GM12878 (cell line): ENCODE results near the gene LCLAT1. TPM values are rescaled to one million over a fixed set of nuclear protein-coding genes. Genes with fewer than 3 reads are reported as not detected.

ENCODE experiments used
- ATAC-seq: fragments of 200-7000 bp; cut with Tn5 transposase; 3 replicates; pipeline ENCODE4 v1.9.1; 2020; ENCODE audit warnings: mild to moderate bottlenecking, moderate library complexity
- BruUV-seq: library from RNA; stranded (reverse); fragments of 400-500 nt; replicated peaks from 2 replicates; lab custom pipeline; 2021; lab: Mats Ljungman, UMichigan
- CTCF ChIA-PET: fragments of 300-600 bp; sonication (Branson Sonifier 250); formaldehyde crosslinking; extraction: SDS; loops from one replicate; lab custom pipeline; 2021; ENCODE audit warnings: inconsistent platforms; lab: Yijun Ruan, JAX
- POLR2A ChIA-PET: fragments of 350-600 bp; formaldehyde crosslinking; extraction: SDS; loops from one replicate; lab custom pipeline; 2021; ENCODE audit warnings: inconsistent platforms; lab: Charles Lee
- RAD21 ChIA-PET: fragments of 300-600 bp; sonication (Branson Sonifier 250); formaldehyde crosslinking; loops from one replicate; lab custom pipeline; 2023; ENCODE audit warnings: antibody characterized with exemption; ENCODE audit not compliant: unreplicated experiment; lab: Charles Lee
- SMC1A ChIA-PET: fragments of 300-600 bp; sonication (Branson Sonifier 250); formaldehyde crosslinking; loops from one replicate; lab custom pipeline; 2023; ENCODE audit not compliant: unreplicated experiment, uncharacterized antibody; lab: Charles Lee
- DNase-seq: peaks from one replicate; pipeline ENCODE4 v3.0.0-alpha.2; 2011; ENCODE audit warnings: low read depth, low spot score
- FAIRE-seq: peaks from 3 replicates; lab custom pipeline; 2011; peaks lifted over from hg19 to GRCh38; lab: Jason Lieb, UNC
- H2AFZ ChIP-seq: 2 replicates; pipeline ENCODE4 v1.6.0; 2011; ENCODE audit warnings: low read depth, low read length, control low read depth; ENCODE audit not compliant: control insufficient read depth
- H3K27ac ChIP-seq: 2 replicates; pipeline ENCODE4 v1.5.1; 2011; ENCODE audit warnings: control low read depth; ENCODE audit not compliant: control insufficient read depth, insufficient read depth
- H3K27me3 ChIP-seq, 2 experiments: replicated peaks in 1 of 2; 2 replicates each; pipeline versions ENCODE4 v1.6.0 to v1.6.1; 2011; ENCODE audit warnings: low read length in 1 of 2; ENCODE audit not compliant: control insufficient read depth in 2 of 2, insufficient read depth in 2 of 2
- H3K36me3 ChIP-seq, 2 experiments: 2 replicates each; pipeline ENCODE4 v1.5.1; 2011; ENCODE audit warnings: low read length in 1 of 2; ENCODE audit not compliant: control insufficient read depth in 2 of 2, insufficient read depth in 2 of 2
- H3K4me1 ChIP-seq: 2 replicates; pipeline ENCODE4 v1.6.1; 2011; ENCODE audit warnings: mild to moderate bottlenecking, low read length, moderate library complexity, mixed read lengths; ENCODE audit not compliant: control insufficient read depth, insufficient read depth
- H3K4me2 ChIP-seq: 2 replicates; pipeline ENCODE4 v1.6.0; 2011; ENCODE audit warnings: control low read depth; ENCODE audit not compliant: control insufficient read depth, insufficient read depth
- H3K4me3 ChIP-seq: fragments of 200-600 bp; sonication (generic); 2 replicates; pipeline ENCODE4 v1.5.1; 2016
- H3K79me2 ChIP-seq: 2 replicates; pipeline ENCODE4 v1.6.0; 2011; ENCODE audit warnings: low read length; ENCODE audit not compliant: control insufficient read depth, insufficient read depth
- H3K9ac ChIP-seq: 2 replicates; pipeline ENCODE4 v1.8.0; 2011; ENCODE audit warnings: low read length, control low read depth, mixed read lengths; ENCODE audit not compliant: control insufficient read depth, insufficient read depth
- H3K9me3 ChIP-seq: replicated peaks from 3 replicates; pipeline ENCODE4 v1.5.1; 2011; ENCODE audit warnings: mild to moderate bottlenecking, low read length; ENCODE audit not compliant: control insufficient read depth, insufficient read depth
- H4K20me1 ChIP-seq: 2 replicates; pipeline ENCODE4 v1.6.0; 2011; ENCODE audit not compliant: control insufficient read depth, insufficient read depth
- EZH2 ChIP-seq: IDR thresholded peaks from 2 replicates; pipeline ENCODE4 v1.6.1; 2012; ENCODE audit warnings: low read depth, mild to moderate bottlenecking, control low read depth, inconsistent platforms, low read length, borderline replicate concordance; ENCODE audit not compliant: control insufficient read depth
- HDAC2 ChIP-seq: fragments of 200-600 bp; sonication (generic); IDR thresholded peaks from 2 replicates; pipeline ENCODE4 v1.6.1; 2017
- HDGF ChIP-seq: fragments of 450-650 bp; IDR thresholded peaks from 2 replicates; pipeline ENCODE4 v1.6.1; 2016; ENCODE audit warnings: antibody characterized with exemption
- MTA2 ChIP-seq: fragments of 450-650 bp; IDR thresholded peaks from 2 replicates; pipeline ENCODE4 v1.6.1; 2016; ENCODE audit warnings: low read depth, mild to moderate bottlenecking, moderate library complexity
- MYC ChIP-seq: IDR thresholded peaks from 2 replicates; pipeline ENCODE4 v1.6.1; 2011; ENCODE audit warnings: mild to moderate bottlenecking, low read length, moderate library complexity, inconsistent platforms; ENCODE audit not compliant: insufficient read depth, insufficient replicate concordance, insufficient read length, severe bottlenecking
- NFYB ChIP-seq: IDR thresholded peaks from 2 replicates; pipeline ENCODE4 v1.6.1; 2011; ENCODE audit warnings: low read depth, mild to moderate bottlenecking, low read length, improper control_type of control experiment, moderate library complexity; ENCODE audit not compliant: insufficient read depth
- NR2C1 ChIP-seq: fragments of 450-650 bp; IDR thresholded peaks from 2 replicates; pipeline ENCODE4 v1.6.1; 2017; ENCODE audit warnings: antibody characterized with exemption, mild to moderate bottlenecking, moderate library complexity
- PAX5 ChIP-seq: IDR thresholded peaks from 2 replicates; pipeline ENCODE4 v1.6.1; 2011; ENCODE audit warnings: low read depth, low read length, borderline replicate concordance
- RB1 ChIP-seq: fragments of 450-650 bp; formaldehyde crosslinking; IDR thresholded peaks from 2 replicates; pipeline ENCODE4 v1.6.1; 2017; ENCODE audit warnings: mild to moderate bottlenecking, borderline replicate concordance
- SMC3 ChIP-seq: IDR thresholded peaks from 2 replicates; pipeline ENCODE4 v1.6.1; 2011; ENCODE audit warnings: low read length, improper control_type of control experiment, borderline replicate concordance
- SREBF2 ChIP-seq: IDR thresholded peaks from 2 replicates; pipeline ENCODE4 v1.6.1; 2012; ENCODE audit warnings: mild to moderate bottlenecking, low read length
- WGBS: methylation state at CpG from one replicate; pipeline ENCODE4 v1.1.6; 2016; ENCODE audit warnings: low lambda C conversion rate; ENCODE audit not compliant: insufficient replicate concordance, insufficient coverage; ENCODE audit errors: missing lambda C conversion rate; 5-methylcytosine and 5-hydroxymethylcytosine counted together
- in situ Hi-C: fragments of 300-500 bp; cut with MboI; formaldehyde crosslinking; loops from 9 replicates; pipeline ENCODE4 v1.14.3; 2018; ENCODE audit warnings: mixed read lengths
- intact Hi-C: fragments of 100-400 bp; cut with micrococcal nuclease; formaldehyde crosslinking; loops from one replicate; pipeline ENCODE4 v1.14.2; 2022; ENCODE audit not compliant: unreplicated experiment
- polyA plus RNA-seq, 11 experiments: library from polyadenylated mRNA; depleted of rRNA in 4 of 11; unstranded in 6 of 11; stranded (reverse) in 5 of 11; fragments of >200 nt; fragmentation: Nextera tagmentation in 4 of 11; fragmentation: Illumina TruSeq in 1 of 11; extraction: Ambion mirVana in 4 of 11; extraction: Trizol in 1 of 11; gene quantifications; 1 replicate in 1 of 11; 2 replicates in 10 of 11; pipeline versions ENCODE4 v1.2.1 to v1.2.3, GENCODE V29; 2011 to 2016; ENCODE audit warnings: inconsistent platforms in 2 of 11, missing spikeins in 2 of 11, low read depth in 1 of 11
- total RNA-seq, 4 experiments: library from RNA; depleted of rRNA in 3 of 4; stranded (reverse); fragments of >200 nt in 3 of 4; fragmentation: Illumina TruSeq in 1 of 4; extraction: Trizol in 1 of 4; gene quantifications; 2 replicates each; pipeline versions ENCODE4 v1.2.1 to v1.2.3, GENCODE V29; 2013 to 2021
- TF ChIP-seq, protein P1 (sequence below): fragments of 450-650 bp; IDR thresholded peaks from 2 replicates; pipeline ENCODE4 v1.6.1; 2017; ENCODE audit warnings: mild to moderate bottlenecking, low read depth, inconsistent platforms; ENCODE audit not compliant: poor library complexity, severe bottlenecking
- TF ChIP-seq, protein P2 (sequence below): fragments of 450-650 bp; formaldehyde crosslinking; IDR thresholded peaks from 2 replicates; pipeline ENCODE4 v1.4.0; 2020; ENCODE audit warnings: mild to moderate bottlenecking, moderate library complexity
- TF ChIP-seq, protein P3 (sequence below): fragments of 450-650 bp; IDR thresholded peaks from 2 replicates; pipeline ENCODE4 v1.6.1; 2016; ENCODE audit warnings: mild to moderate bottlenecking, moderate library complexity, borderline replicate concordance

The LCLAT1 gene
- total and polyA plus RNA-seq, 10 of the 15 experiments (the other 5 are each of a cell fraction or from before 2014, with no cell fraction given): 8.1 to 33.0 (median 15.9) TPM

DNA sequence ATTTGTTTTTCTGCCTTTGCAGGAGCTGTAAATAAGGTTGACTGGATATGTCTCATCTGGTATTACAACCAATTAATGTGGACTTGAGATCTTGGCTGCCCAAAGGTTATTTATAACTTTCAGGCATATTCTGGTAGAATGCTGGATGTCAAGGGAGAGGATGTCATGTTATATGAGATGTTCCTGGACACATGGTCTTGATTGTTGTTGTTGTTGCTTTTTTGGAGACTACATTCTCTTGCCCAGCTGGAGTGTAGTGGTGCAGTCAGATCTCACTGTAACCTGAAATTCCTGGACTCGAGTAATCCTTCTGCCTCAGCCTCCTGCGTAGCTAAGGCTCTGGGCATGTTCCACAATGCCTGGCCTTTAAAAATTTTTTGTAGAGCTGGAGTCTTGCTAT lies 83.3 kb downstream of the LCLAT1 start:
- SMC1A ChIA-PET: interaction anchor here (0.6 to 1.3 kb wide), 3 partner anchors 13 to 322 kb away, joined by 3 to 5 read pairs (median 3); no protein-coding TSS in a partner anchor
- H3K27ac ChIP-seq: no peak overlapping the region
- no peaks in the 10 kb centered on the region for H3K27me3 ChIP-seq
- H3K36me3 ChIP-seq: peaks cover 0 to 4% of the 10 kb centered on the region in 2 experiments; a peak in 1 of 4 replicates
- POLR2A ChIA-PET: no interaction called here
- H3K4me2 ChIP-seq: no peak overlapping the region
- FAIRE-seq (no peak), ATAC-seq (no peak), DNase-seq (no peak)
- H3K9me3 ChIP-seq: peaks cover 7% of the 10 kb centered on the region; the same call in 2 of the 3 replicates
- no peaks in the 10 kb centered on the region for H3K4me1 ChIP-seq
- H3K4me3 ChIP-seq: no peak overlapping the region
- H2AFZ ChIP-seq: no peak overlapping the region
- H4K20me1 ChIP-seq: no peaks in the 10 kb centered on the region
- no TSS peak for BruUV-seq
- no peak overlapping the region for H3K9ac ChIP-seq
- RAD21 ChIA-PET: interaction anchor here (1.0 kb wide), 1 partner anchor 25 kb away, joined by 3 read pairs; no protein-coding TSS in a partner anchor
- in situ Hi-C loops: no loop called here
- CTCF ChIA-PET: interaction anchor here (1.0 kb wide), 1 partner anchor 11 kb away, joined by 3 read pairs; no protein-coding TSS in a partner anchor
- intact Hi-C loops: no loop called here
- 96% methylated on average over 2 of the region's 2 CpGs for WGBS
- H3K79me2 ChIP-seq: no peaks in the 10 kb centered on the region
- TF ChIP-seq NFYB: no peak
- TF ChIP-seq SREBF2: no peak
- TF ChIP-seq SMC3: no peak
- TF ChIP-seq EZH2: no peak
- TF ChIP-seq, protein P1, sequence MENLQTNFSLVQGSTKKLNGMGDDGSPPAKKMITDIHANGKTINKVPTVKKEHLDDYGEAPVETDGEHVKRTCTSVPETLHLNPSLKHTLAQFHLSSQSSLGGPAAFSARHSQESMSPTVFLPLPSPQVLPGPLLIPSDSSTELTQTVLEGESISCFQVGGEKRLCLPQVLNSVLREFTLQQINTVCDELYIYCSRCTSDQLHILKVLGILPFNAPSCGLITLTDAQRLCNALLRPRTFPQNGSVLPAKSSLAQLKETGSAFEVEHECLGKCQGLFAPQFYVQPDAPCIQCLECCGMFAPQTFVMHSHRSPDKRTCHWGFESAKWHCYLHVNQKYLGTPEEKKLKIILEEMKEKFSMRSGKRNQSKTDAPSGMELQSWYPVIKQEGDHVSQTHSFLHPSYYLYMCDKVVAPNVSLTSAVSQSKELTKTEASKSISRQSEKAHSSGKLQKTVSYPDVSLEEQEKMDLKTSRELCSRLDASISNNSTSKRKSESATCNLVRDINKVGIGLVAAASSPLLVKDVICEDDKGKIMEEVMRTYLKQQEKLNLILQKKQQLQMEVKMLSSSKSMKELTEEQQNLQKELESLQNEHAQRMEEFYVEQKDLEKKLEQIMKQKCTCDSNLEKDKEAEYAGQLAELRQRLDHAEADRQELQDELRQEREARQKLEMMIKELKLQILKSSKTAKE: no peak
- TF ChIP-seq RB1: no peak
- TF ChIP-seq NR2C1: no peak
- no peak for TF ChIP-seq MYC
- TF ChIP-seq, protein P2, sequence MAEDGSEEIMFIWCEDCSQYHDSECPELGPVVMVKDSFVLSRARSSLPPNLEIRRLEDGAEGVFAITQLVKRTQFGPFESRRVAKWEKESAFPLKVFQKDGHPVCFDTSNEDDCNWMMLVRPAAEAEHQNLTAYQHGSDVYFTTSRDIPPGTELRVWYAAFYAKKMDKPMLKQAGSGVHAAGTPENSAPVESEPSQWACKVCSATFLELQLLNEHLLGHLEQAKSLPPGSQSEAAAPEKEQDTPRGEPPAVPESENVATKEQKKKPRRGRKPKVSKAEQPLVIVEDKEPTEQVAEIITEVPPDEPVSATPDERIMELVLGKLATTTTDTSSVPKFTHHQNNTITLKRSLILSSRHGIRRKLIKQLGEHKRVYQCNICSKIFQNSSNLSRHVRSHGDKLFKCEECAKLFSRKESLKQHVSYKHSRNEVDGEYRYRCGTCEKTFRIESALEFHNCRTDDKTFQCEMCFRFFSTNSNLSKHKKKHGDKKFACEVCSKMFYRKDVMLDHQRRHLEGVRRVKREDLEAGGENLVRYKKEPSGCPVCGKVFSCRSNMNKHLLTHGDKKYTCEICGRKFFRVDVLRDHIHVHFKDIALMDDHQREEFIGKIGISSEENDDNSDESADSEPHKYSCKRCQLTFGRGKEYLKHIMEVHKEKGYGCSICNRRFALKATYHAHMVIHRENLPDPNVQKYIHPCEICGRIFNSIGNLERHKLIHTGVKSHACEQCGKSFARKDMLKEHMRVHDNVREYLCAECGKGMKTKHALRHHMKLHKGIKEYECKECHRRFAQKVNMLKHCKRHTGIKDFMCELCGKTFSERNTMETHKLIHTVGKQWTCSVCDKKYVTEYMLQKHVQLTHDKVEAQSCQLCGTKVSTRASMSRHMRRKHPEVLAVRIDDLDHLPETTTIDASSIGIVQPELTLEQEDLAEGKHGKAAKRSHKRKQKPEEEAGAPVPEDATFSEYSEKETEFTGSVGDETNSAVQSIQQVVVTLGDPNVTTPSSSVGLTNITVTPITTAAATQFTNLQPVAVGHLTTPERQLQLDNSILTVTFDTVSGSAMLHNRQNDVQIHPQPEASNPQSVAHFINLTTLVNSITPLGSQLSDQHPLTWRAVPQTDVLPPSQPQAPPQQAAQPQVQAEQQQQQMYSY (CRISPR knock-in tag): no peak
- no peak for TF ChIP-seq HDAC2
- TF ChIP-seq, protein P3, sequence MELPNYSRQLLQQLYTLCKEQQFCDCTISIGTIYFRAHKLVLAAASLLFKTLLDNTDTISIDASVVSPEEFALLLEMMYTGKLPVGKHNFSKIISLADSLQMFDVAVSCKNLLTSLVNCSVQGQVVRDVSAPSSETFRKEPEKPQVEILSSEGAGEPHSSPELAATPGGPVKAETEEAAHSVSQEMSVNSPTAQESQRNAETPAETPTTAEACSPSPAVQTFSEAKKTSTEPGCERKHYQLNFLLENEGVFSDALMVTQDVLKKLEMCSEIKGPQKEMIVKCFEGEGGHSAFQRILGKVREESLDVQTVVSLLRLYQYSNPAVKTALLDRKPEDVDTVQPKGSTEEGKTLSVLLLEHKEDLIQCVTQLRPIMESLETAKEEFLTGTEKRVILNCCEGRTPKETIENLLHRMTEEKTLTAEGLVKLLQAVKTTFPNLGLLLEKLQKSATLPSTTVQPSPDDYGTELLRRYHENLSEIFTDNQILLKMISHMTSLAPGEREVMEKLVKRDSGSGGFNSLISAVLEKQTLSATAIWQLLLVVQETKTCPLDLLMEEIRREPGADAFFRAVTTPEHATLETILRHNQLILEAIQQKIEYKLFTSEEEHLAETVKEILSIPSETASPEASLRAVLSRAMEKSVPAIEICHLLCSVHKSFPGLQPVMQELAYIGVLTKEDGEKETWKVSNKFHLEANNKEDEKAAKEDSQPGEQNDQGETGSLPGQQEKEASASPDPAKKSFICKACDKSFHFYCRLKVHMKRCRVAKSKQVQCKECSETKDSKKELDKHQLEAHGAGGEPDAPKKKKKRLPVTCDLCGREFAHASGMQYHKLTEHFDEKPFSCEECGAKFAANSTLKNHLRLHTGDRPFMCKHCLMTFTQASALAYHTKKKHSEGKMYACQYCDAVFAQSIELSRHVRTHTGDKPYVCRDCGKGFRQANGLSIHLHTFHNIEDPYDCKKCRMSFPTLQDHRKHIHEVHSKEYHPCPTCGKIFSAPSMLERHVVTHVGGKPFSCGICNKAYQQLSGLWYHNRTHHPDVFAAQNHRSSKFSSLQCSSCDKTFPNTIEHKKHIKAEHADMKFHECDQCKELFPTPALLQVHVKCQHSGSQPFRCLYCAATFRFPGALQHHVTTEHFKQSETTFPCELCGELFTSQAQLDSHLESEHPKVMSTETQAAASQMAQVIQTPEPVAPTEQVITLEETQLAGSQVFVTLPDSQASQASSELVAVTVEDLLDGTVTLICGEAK: no peak
- TF ChIP-seq MTA2: no peak
- TF ChIP-seq HDGF: no peak
- no peak for TF ChIP-seq PAX5
